GM21786 (cell line): ENCODE measurements around the gene ETV6.

Experiments used
- ATAC-seq: cut with Tn5 transposase; IDR thresholded peaks from one replicate; pipeline ENCODE4 v1.9.1; 2021; ENCODE audit not compliant: unreplicated experiment

Gene ETV6

DNA sequence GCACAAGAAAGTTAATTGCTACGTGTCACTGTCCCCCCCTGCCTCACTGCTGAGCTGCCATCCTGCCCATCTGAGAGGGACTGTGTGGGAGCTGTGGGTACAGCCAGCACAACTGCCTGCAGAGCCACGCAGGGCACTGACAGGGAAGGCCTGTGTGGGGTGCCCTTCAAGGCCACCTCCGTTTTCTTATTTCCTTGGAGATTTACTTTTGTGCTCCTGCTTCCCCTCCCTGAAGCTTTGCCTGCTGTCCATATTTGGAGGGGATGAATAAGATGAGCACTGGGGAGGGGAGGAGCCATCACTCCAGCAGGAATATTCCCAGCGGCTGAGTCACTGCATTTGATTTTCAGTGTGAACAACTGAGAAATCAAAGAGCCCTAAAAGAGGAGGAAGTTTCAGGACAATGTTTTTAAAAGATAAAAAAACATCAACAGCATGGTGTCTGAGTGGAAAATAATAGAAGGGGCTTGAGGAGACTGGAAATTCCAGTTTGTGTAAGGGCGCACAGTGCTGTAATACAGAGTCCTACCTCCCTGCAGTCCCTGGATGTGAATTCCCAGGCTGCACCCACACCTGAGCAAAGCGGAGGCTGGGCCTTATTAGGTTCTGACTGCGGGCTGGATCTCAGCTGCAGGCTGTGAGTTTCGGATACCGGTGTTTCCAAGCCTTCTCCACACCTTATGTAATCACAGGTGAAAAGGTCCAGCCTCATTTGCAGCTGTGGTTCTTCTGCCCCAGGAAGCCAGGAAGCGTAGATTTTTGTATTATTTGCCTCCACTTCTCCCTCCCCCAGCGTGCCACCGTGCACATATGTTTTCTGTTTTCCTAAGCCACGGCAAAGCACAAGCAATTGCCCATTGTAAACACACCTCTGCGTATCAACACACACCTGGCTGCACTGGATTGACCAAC is 228.7 kb downstream of the ETV6 start:
- ATAC-seq = no peak

DNA sequence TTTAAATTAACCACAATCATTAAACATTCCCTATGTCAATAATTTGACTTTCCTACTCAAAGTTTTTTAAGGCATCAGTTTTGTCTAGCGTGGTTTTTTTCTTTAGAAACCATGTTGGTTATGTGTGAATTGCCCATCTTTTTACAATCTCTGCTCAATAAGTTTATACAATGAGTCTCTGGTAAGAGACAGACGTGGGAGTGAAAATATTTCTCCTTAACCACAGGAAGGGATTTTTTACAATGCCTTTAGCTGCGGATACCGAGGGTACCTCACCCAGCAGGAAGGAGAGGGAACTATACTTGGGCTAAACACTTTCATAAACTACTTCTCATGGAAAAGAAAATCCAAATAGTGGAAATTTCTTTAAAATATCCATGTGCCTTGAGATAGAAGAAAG is 229.8 kb downstream of the ETV6 start:
- ATAC-seq = no peak

- ATAC-seq = no peak
These were observed 230.9 kb downstream of the ETV6 start for GRCh38 chr12:11880381-11880780.

- no peak for ATAC-seq
These were observed 232.4 kb downstream of the ETV6 start for GRCh38 chr12:11881835-11882234.

GRCh38 chr12:11882301-11883019 is 233.0 kb downstream of the ETV6 start:
- ATAC-seq = no peak

GRCh38 chr12:11884116-11884515 is 234.6 kb downstream of the ETV6 start:
- ATAC-seq = no peak

- no peak for ATAC-seq
These were observed 235.2 kb downstream of the ETV6 start for GRCh38 chr12:11884706-11885105.

DNA sequence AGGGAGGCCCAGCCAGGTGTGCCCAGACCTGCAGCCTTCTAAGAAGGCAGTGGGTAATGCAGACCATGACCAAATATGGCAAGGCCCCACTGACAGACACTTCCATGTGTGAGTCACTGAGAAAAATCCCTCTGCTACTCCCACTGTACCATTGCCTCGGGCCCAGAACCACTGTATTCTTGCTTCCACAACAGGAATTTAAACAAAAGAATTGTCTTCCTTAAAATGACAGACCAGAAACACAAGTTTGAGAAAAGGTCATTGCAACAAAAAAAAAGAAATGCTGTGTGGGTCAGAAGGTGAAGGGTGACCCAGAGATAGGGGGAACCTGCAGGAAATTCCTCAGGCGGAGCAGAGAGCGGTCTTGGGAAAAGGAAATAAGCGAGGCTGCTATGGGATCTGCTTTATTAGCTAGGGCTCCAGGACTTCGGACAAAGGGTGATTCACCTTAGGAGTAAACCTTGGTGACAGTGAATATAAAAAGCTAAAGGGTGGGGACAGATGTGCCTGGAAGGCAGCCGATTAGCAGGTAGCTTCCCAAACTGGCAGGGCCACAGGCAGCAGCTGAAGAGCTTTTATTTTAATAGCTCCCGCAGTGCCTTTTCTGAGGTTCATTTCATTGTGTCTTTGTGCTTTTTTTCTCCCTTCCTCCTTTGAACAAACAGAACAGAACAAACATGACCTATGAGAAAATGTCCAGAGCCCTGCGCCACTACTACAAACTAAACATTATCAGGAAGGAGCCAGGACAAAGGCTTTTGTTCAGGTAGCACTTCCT is 236.0 kb downstream of the ETV6 start:
- ATAC-seq = no peak

DNA sequence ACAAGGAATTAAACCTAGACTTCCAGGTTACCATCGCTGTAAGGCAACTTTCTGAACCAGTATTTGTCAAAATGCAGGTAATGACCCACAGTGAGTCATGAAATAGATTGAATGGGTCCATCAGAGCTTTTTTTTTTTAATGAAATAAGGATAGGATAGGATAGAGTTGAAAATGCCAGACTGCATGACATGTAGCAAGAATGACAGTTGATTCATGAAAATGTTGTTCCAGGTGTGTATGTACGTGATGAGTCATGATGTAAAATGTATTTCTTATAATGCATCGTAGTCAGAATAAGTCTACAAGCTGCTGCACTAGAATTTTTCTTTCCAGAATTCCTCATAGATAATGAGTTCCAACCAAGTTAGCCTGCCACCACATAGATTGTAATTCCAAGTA is 236.9 kb downstream of the ETV6 start:
- ATAC-seq = no peak

- no peak for ATAC-seq
These were observed 238.6 kb downstream of the ETV6 start for GRCh38 chr12:11888029-11888428.

GRCh38 chr12:11891346-11891745 is 241.9 kb downstream of the ETV6 start:
- no peak for ATAC-seq

DNA sequence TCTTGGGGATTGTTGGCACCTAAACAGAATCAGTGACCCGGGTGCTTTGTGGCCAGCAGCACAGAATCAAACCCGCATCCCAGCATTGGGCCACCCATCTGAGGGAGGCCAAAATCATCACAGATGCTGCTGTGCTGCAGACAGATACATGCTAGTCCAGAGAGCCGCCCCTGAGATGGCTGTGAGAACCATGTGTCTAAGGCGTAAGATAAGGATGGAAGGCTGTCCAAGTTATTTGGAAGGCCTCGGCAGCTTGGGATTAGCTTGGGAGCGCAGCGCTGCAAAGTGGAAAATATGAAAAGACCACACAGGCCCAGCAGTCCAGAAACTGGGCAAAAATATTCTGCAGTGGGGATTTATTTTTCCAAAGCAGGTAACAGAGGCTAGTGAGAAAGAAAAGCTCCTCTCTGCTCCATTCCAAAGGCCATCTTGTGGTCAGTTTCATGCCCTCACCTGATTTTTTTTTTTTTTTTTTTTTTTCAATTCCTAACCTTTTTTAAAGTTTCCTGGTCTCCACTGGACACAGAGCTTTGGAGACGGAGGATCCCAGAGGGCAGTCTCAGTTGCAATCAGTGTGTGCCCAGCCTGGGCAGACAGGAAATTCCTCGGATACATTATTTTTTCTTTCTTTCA is 242.4 kb downstream of the ETV6 start:
- ATAC-seq = no peak

GRCh38 chr12:11893998-11894397 is 244.5 kb downstream of the ETV6 start:
- no peak for ATAC-seq

DNA sequence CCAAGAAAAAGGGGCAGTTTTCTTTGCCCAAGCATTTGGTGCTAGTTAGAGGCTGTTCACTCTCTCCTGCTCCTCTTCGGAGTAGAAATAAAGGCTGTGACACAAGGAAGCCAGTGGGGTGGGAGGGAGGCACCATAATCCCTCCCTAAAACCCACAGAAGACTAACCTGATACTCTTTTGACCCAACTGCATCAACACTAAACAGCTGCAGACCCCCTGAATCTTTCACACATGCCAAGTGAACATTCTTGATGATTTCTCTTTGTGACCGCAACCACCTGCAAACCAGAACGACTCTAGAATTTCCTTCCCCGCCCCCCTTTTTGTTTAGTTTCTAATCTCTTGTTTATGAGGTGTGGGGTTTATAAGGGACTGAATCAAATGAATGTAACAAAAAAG is 245.4 kb downstream of the ETV6 start:
- ATAC-seq = no peak

- ATAC-seq = no peak
These were observed 246.1 kb downstream of the ETV6 start for GRCh38 chr12:11895421-11896078.

- ATAC-seq = no peak
These were observed 247.0 kb downstream of the ETV6 start for GRCh38 chr12:11896417-11896929.

DNA sequence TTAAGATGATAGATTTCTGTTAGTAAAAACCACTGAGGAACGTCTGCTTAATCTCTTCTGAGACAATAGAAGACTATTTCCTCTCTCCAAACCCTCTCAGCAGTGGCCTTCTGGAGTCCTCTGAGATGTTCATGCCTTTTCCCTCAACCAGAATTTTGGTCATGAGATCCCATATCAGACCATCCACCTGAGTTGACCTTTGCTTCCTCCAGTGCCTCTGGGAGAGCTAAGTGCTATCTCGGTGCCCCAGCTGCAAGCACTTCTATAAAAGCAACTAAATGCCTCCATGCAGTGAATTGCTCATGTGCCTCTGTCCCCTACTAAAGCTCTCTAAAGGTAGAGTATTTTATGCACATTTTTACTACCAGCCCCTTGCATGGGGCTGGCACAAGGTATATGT is 248.4 kb downstream of the ETV6 start:
- ATAC-seq = no peak

- ATAC-seq = peak; percentile 56
These were observed 252.4 kb downstream of the ETV6 start for GRCh38 chr12:11901701-11902524.

DNA sequence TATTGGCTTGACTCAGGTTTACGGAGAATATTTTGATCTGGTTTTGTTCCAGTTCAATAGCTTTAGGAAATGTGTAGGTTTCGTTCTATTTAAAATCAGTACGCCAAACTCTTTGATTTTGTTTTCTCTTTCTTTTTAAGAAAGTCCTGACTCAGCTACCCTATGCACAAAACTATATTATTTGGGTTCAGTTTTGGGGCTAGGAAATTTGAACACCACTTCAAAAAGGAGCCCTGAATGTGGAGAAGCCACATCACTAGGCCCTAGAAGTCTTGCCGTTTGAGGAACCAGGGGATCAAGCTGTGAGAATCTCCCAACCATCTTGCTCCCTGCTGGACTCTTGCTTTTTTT is 253.0 kb downstream of the ETV6 start:
- ATAC-seq = peak; percentile 15

GRCh38 chr12:11904124-11904523 is 254.7 kb downstream of the ETV6 start:
- ATAC-seq = no peak
